Karpas-422 (cell line): ENCODE results near the gene ZC3H4. TPM values are rescaled to one million over a fixed set of nuclear protein-coding genes. Genes with fewer than 3 reads are reported as not detected.

Experiments used
- DNase-seq: peaks from one replicate; pipeline ENCODE4 v3.0.0-alpha.2; 2015
- H2AFZ ChIP-seq: fragments of 200-600 bp; sonication (generic); 2 replicates; pipeline ENCODE4 v1.6.1; 2014; ENCODE audit warnings: antibody characterized with exemption, low read length, mixed read lengths
- H3K27ac ChIP-seq: fragments of 200-600 bp; sonication (generic); 2 replicates; pipeline ENCODE4 v1.5.1; 2014; ENCODE audit warnings: mild to moderate bottlenecking, low read length, moderate library complexity
- H3K27me3 ChIP-seq: fragments of 200-600 bp; sonication (generic); 2 replicates; pipeline ENCODE4 v1.6.1; 2014; ENCODE audit warnings: low read length, mixed read lengths
- H3K36me3 ChIP-seq: fragments of 200-600 bp; sonication (generic); 2 replicates; pipeline ENCODE4 v1.6.1; 2014; ENCODE audit warnings: low read length, mixed read lengths; ENCODE audit not compliant: insufficient read depth
- H3K4me1 ChIP-seq: fragments of 200-600 bp; sonication (generic); 2 replicates; pipeline ENCODE4 v1.6.1; 2014; ENCODE audit warnings: mild to moderate bottlenecking, low read length, mixed read lengths
- H3K4me2 ChIP-seq: fragments of 200-600 bp; sonication (generic); 2 replicates; pipeline ENCODE4 v1.6.1; 2014; ENCODE audit warnings: low read length, low read depth, mild to moderate bottlenecking; ENCODE audit not compliant: poor library complexity, severe bottlenecking
- H3K4me3 ChIP-seq: fragments of 200-600 bp; sonication (generic); 2 replicates; pipeline ENCODE4 v1.5.1; 2014; ENCODE audit warnings: mild to moderate bottlenecking, antibody characterized with exemption, low read length, mixed read lengths
- H3K79me2 ChIP-seq: fragments of 200-600 bp; sonication (generic); 2 replicates; pipeline ENCODE4 v1.6.1; 2014; ENCODE audit warnings: mild to moderate bottlenecking, low read length, mixed read lengths
- H3K9ac ChIP-seq: fragments of 200-600 bp; sonication (generic); 2 replicates; pipeline ENCODE4 v1.6.0; 2014; ENCODE audit warnings: low read length
- H3K9me2 ChIP-seq: fragments of 200-600 bp; sonication (generic), shearing (Covaris generic); replicated peaks from 2 replicates; pipeline ENCODE4 v1.6.0; 2014; ENCODE audit warnings: mild to moderate bottlenecking, low read length, moderate library complexity; ENCODE audit not compliant: insufficient read depth
- H3K9me3 ChIP-seq: fragments of 300-700, 200-600 bp; sonication (generic); 2 replicates; pipeline ENCODE4 v1.6.1; 2014; ENCODE audit warnings: low read length, mixed read lengths
- H4K20me1 ChIP-seq: fragments of 200-600 bp; sonication (generic); 2 replicates; pipeline ENCODE4 v1.6.1; 2014; ENCODE audit warnings: mild to moderate bottlenecking, antibody characterized with exemption, low read length, low read depth; ENCODE audit not compliant: insufficient read depth
- total RNA-seq: library from RNA; depleted of rRNA; stranded (reverse); fragments of >200 nt; shearing (Covaris generic); gene quantifications from 2 replicates; pipeline ENCODE4 v1.2.3, GENCODE V29; 2014; ENCODE audit warnings: low replicate concordance

ZC3H4 gene
- total RNA-seq, 1 experiment from 2014 or later, result 13.0 TPM

DNA sequence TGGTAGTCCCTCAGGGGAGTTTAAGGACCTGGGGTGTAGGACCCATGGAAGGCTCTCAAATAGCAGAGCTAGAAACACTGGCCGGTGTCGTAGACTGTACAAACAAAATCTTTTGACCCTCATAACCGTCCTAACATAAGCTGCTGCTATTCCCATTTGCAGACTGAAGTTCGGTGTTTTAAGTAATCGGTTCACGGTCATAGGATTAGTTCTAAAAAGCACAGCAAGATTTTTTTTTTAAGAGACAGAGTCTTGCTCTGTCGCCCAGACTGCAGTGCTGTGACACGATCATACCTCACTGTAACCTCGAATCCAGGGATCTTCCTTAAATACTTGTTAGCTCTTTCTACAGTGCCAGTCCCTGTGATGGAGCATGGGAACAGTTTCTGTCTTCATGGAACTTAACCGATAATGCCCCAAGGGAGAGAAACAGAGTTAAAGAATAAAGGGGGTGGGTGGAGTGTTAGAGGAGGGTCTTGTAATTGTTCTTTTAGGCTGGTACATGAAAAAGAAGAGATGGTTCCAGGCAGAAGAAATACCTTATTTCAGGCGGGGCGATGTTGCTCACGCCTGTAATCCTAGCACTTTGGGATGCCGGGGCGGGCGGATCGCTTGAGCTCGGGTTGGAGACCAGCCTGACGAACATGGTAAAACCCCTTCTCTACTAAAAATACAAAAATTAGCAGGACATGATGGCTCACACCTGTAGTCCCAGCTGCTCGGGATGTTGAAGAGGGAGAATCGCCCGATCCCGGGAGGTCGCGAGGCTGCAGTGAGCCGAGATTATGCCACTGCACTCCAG is 475 bp upstream of the ZC3H4 start:
- Histone ChIP-seq H3K79me2 (peaks cover 30% of the 10 kb centered on the region), H3K27ac (peak overlapping the region; percentile 99), H3K4me1 (peaks cover 25% of the 10 kb centered on the region), H3K36me3 (peaks cover 15% of the 10 kb centered on the region; the same call in 1 of the 2 replicates), H3K4me3 (peak overlapping the region; percentile 95), H3K4me2 (peak overlapping the region; percentile 89), H3K9ac (peak overlapping the region; percentile 94), H4K20me1 (no peaks in the 10 kb centered on the region), H3K27me3 (no peaks in the 10 kb centered on the region), H2AFZ (peak overlapping the region; percentile 11; the same call in 1 of the 2 replicates), H3K9me3 (no peaks in the 10 kb centered on the region), H3K9me2 (no peaks in the 10 kb centered on the region)
- DNase-seq, result no peak

- Histone ChIP-seq H3K4me1 (peaks cover 26% of the 10 kb centered on the region), H3K27me3 (no peaks in the 10 kb centered on the region), H3K4me3 (peak overlapping the region; percentile 95), H3K9ac (peak overlapping the region; percentile 100), H3K79me2 (peaks cover 47% of the 10 kb centered on the region), H3K27ac (peak overlapping the region; percentile 99), H3K9me3 (no peaks in the 10 kb centered on the region), H3K9me2 (no peaks in the 10 kb centered on the region), H3K36me3 (peaks cover 15% of the 10 kb centered on the region; the same call in 1 of the 2 replicates), H2AFZ (no peak overlapping the region), H4K20me1 (no peaks in the 10 kb centered on the region), H3K4me2 (peak overlapping the region; percentile 89)
- peak; percentile 97 for DNase-seq
These were observed 1.2 kb downstream of the ZC3H4 start for GRCh38 chr19:47112166-47112996.

DNA sequence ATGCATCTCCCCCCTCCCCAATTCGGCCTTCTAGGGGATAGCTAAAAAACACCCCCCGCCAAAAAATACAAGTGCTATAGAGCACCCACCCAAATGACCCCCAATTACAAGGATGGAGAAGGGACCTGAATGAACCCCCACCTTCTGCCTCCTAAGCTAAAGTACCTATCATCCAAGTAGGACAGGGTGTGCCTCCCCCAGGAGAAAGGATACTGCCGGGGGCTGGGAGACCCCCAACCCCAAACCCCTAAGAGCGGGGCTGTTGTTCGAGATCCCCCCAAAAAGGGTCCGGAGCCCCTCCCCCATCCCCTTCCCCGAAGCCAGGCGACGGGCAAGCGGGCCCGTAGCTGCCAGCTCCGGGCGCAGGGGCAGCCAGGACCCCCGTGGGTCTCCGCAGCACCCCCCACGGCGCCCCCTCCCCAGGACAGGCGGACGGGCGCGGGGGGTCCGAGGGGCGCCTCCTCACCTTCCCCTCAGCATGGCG is 1.9 kb downstream of the ZC3H4 start:
- Histone ChIP-seq H3K9me3 (no peaks in the 10 kb centered on the region), H2AFZ (no peak overlapping the region), H3K9ac (peak overlapping the region; percentile 100), H3K36me3 (peaks cover 15% of the 10 kb centered on the region; the same call in 1 of the 2 replicates), H3K4me2 (peak overlapping the region; percentile 89), H3K27ac (peak overlapping the region; percentile 99), H4K20me1 (no peaks in the 10 kb centered on the region), H3K9me2 (no peaks in the 10 kb centered on the region), H3K79me2 (peaks cover 53% of the 10 kb centered on the region), H3K27me3 (no peaks in the 10 kb centered on the region), H3K4me3 (peak overlapping the region; percentile 95), H3K4me1 (peaks cover 26% of the 10 kb centered on the region)
- DNase-seq, result no peak

GRCh38 chr19:47111006-47111621 is 2.5 kb downstream of the ZC3H4 start:
- H4K20me1 ChIP-seq, result no peaks in the 10 kb centered on the region
- peak overlapping the region; percentile 95 for H3K4me3 ChIP-seq
- H3K27ac ChIP-seq, result peak overlapping the region; percentile 99
- peak overlapping the region; percentile 100 for H3K9ac ChIP-seq
- no peak overlapping the region for H2AFZ ChIP-seq
- H3K9me3 ChIP-seq, result no peaks in the 10 kb centered on the region
- H3K9me2 ChIP-seq, result no peaks in the 10 kb centered on the region
- peak overlapping the region; percentile 89 for H3K4me2 ChIP-seq
- peaks cover 15% of the 10 kb centered on the region; the same call in 1 of the 2 replicates for H3K36me3 ChIP-seq
- H3K27me3 ChIP-seq, result no peaks in the 10 kb centered on the region
- H3K79me2 ChIP-seq, result peaks cover 59% of the 10 kb centered on the region
- peak; percentile 81 for DNase-seq
- peaks cover 26% of the 10 kb centered on the region for H3K4me1 ChIP-seq

- Histone ChIP-seq H2AFZ (no peak overlapping the region), H3K4me1 (peaks cover 26% of the 10 kb centered on the region), H3K4me3 (peak overlapping the region; percentile 95), H3K9ac (peak overlapping the region; percentile 100), H3K27me3 (no peaks in the 10 kb centered on the region), H3K9me2 (no peaks in the 10 kb centered on the region), H3K36me3 (peaks cover 19% of the 10 kb centered on the region; the same call in 1 of the 2 replicates), H3K4me2 (peak overlapping the region; percentile 89), H3K9me3 (no peaks in the 10 kb centered on the region), H4K20me1 (no peaks in the 10 kb centered on the region), H3K79me2 (peaks cover 65% of the 10 kb centered on the region), H3K27ac (peak overlapping the region; percentile 99)
- peak; percentile 72 for DNase-seq
These were observed 3.0 kb downstream of the ZC3H4 start for GRCh38 chr19:47110521-47111005.

DNA sequence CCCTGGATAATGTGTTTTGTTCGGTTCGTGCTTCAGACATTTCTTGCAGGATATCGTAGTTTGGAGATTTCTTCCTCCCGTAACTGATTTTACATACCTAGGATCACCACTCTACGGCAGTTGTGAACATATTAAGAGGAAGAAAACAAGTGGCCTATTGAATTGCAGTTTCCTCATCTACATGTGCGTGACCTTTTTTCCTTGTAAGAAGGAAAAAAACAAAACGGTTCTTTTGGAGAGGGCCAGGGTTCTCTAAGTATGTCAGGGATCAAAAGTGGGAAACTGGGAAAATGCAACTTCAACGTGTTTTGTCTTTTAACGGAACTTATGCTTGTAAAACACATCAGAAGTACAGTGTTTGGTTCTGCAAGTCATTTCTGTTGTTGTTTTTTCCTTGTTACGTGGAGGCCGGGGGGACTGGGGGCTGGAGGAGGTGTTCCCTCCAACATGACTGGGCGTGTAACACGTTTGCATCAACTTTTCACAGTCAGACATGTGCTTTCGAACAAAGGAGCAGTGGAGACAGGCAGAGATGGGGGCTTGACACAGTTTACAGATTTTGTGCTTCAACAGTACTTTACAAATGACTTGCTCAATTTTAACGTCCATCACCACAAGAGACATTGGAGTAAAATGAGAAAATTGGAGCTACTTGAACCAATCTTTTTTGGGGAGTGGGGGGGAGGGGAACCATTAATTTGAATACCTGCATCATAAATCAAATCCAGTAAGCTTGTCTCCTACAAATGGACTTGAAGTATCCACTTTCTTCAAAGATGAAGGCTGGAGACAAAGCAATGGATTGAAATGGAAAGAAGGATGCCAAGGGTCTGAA is 3.8 kb downstream of the ZC3H4 start:
- peak; percentile 76 for DNase-seq
- H3K4me1 ChIP-seq, result peaks cover 26% of the 10 kb centered on the region

DNA sequence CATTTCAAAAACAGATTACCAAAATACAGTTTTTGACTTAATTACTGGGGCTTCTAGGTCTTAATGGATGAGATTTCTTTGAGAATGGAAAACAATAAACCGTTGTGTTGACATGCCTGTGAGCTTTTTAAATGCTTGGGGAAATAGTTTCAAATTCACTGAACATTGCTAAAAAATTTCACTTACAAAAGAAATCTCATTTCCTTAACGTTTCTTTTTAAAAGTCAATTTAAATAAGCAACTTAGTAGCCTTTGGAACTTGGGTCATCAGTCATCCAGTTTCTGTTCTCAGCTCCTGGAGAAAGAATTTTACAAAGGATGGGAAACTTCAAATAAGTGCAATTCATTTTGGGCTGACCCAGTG is 4.4 kb downstream of the ZC3H4 start:
- peak overlapping the region; percentile 95; the same call in 1 of the 2 replicates for H3K4me3 ChIP-seq
- H3K79me2 ChIP-seq, result peaks cover 79% of the 10 kb centered on the region
- peaks cover 23% of the 10 kb centered on the region; the same call in 1 of the 2 replicates for H3K36me3 ChIP-seq
- no peaks in the 10 kb centered on the region for H3K9me2 ChIP-seq
- no peaks in the 10 kb centered on the region for H4K20me1 ChIP-seq
- H3K4me2 ChIP-seq, result peak overlapping the region; percentile 89
- H3K27me3 ChIP-seq, result no peaks in the 10 kb centered on the region
- no peak for DNase-seq
- peak overlapping the region; percentile 100; the same call in 1 of the 2 replicates for H3K9ac ChIP-seq
- H3K27ac ChIP-seq, result peak overlapping the region; percentile 99
- H3K4me1 ChIP-seq, result peaks cover 24% of the 10 kb centered on the region
- H3K9me3 ChIP-seq, result no peaks in the 10 kb centered on the region
- no peak overlapping the region for H2AFZ ChIP-seq

More for the DNA sequence above, 3.8 kb downstream of the ZC3H4 start:
- Histone ChIP-seq H3K4me2 (peak overlapping the region; percentile 89), H3K9me2 (no peaks in the 10 kb centered on the region), H3K27ac (peak overlapping the region; percentile 99), H3K4me3 (peak overlapping the region; percentile 95), H3K36me3 (peaks cover 21% of the 10 kb centered on the region; the same call in 1 of the 2 replicates), H2AFZ (no peak overlapping the region), H3K79me2 (peaks cover 73% of the 10 kb centered on the region), H4K20me1 (no peaks in the 10 kb centered on the region), H3K9ac (peak overlapping the region; percentile 100), H3K27me3 (no peaks in the 10 kb centered on the region), H3K9me3 (no peaks in the 10 kb centered on the region)
